SKM-1 treated with dmso at 0.1 percent for 144 hours (cell line): ENCODE measurements around the gene TMEM44.

Source experiments
- DNase-seq: peaks from one replicate; lab custom pipeline; 2025; ENCODE audit not compliant: unreplicated experiment; lab: John Stamatoyannopoulos, UW

Gene TMEM44, protein sequence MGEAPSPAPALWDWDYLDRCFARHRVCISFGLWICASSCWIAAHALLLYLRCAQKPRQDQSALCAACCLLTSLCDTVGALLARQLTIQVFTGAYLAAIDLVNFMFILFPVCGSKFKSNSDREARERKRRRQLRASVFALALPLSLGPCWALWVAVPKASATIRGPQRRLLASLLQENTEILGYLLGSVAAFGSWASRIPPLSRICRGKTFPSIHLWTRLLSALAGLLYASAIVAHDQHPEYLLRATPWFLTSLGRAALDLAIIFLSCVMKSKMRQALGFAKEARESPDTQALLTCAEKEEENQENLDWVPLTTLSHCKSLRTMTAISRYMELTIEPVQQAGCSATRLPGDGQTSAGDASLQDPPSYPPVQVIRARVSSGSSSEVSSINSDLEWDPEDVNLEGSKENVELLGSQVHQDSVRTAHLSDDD

GRCh38 chr3:194633349-194634004, at the start of gene TMEM44:
Gene TMEM44, minus strand, starts transcription at chr3:194633419. Its CDS starts 204 bp downstream, at chr3:194633215.
- DNase-seq: peak; percentile 82

- peak; percentile 81 for DNase-seq
These were observed 49.6 kb upstream of the TMEM44 start for GRCh38 chr3:194682694-194683310.

- no peak for DNase-seq
These were observed 49.0 kb upstream of the TMEM44 start for GRCh38 chr3:194682189-194682693.

- no peak for DNase-seq
These were observed 47.8 kb upstream of the TMEM44 start for GRCh38 chr3:194680888-194681615.

DNA sequence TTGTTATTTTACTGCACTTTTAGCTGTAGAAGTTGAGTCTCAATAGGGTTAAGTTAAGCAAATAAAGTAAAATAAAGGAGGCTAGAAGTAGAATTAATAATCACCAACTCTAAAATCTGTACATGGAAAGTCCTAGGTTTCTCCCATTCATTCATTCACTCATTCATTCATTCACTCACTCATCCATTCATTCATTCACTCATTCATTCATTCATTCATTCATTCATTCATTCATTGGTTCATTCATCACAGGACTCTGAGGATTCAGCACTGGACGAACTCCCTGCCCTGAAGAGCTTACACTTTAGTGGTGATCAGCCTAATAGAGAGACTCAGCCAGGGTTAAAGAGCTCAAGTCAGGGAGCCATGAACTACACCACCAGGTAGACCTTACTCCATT, 43.3 kb upstream of the TMEM44 start:
- DNase-seq: no peak

DNA sequence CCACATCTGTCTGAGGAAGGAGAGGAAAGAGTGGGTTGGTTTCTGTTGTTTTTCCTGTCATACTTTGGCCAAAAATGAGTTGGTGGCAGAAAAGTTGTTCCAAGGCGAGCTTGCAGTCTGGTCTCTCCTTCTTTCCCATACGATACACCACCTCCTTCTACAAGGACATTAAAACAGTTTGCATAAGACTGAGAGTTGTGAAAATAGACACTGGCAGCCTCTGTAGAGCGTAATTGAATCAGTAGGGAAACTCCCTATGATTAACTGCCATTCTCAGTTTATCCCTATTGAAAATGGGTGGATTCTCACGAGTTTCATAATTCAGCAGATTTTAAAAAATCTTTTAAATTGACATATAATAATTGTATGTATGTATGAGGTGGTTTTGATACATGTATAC, 42.5 kb upstream of the TMEM44 start:
- no peak for DNase-seq

DNA sequence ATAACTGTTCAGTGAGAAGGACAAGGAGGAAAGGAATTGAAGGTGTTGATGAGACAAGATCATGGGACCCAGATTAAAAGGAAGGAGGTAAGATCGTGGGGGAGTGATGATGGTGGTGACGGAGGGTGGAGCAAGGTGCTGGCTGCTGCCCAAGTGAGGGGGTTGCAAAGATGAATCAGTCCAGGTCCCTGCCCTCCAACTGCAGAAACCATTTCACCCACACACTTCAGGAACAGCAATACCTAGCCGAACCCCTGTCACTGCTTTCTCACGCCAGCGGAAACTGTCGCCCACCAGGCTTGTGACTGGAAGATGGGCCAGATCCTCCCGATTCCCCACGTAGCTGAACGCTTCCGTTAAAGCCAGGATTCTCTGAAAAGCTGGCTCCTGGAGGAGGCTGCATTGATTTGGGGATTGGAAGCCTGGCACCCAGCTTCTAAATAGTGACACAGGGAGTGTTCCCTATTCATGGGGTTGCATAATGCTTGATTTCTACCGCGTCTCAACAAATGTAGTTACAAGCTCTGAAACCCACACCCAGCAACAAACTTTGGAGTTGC, 41.9 kb upstream of the TMEM44 start:
- DNase-seq: no peak

- DNase-seq: no peak
These were observed 40.5 kb upstream of the TMEM44 start for GRCh38 chr3:194673761-194674160.

DNA sequence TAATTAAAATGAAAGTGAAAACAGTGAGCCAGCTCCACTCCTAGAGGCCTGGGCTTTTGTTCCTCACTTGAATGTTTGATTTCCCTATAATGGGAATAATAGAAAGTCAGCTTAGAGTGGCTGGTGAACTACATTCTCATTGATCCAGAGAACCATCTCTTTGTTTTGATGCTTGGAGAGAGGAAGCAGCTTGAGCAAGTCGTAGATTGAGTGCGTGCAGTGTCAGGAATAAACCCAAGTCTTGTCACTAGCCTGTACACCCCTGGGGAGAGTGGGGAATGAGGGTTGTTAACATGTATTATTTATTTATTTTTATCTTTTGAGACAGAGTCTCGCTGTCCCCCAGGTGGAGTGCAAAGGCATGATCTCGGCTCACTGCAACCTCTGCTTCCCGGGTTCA, 39.7 kb upstream of the TMEM44 start:
- DNase-seq: no peak

DNA sequence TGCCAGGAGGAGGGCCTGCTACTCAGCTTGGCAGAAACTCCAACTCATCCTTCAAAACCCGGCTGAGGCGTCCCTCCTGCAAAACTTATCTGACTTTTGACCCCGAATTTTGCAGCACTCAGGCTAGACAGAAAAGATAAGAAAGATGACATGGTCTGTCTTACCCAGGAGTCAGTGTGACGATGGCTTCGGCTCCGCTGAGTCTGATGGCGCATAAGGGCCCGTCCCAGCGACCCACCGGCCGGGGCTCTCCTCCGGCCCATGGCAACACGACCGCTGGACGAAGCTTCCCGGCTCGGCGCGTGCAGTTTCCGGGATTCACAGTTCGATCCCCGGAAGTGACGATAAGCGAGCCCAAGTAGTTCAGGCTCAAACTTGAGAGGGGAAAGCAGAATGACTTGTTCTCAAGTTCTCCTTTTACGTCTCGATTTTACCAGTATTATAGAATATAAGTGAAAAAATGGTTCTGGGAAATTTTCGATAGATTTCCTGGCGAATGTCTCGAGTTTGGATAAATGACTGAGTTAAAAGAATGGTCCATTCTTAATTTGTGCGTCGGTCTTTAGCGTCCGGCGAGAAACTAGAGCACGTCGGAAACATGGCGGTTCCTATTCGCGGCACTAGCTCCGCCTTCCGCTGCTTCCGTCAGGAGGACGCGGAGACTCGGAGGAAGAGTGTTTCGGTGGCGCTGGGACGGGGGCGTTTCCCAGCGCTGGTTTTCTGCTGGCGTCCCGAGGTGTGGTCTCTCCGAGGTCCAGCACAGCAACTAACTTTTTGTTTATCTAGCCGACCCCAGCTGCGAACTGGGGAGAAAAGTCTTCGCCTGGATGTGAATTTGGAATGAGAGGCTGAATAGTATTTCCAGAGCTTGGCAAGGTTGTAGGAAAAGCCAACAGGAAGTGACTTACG, 38.9 kb upstream of the TMEM44 start, which contains the start of gene LSG1:
LSG1 (minus strand) TSS at position 292 of the 909 bp plus-strand sequence; CDS start at position 263, 29 bp downstream.
- DNase-seq: peak; percentile 93

GRCh38 chr3:194671511-194671899, 38.3 kb upstream of the TMEM44 start:
- peak; percentile 46 for DNase-seq

DNA sequence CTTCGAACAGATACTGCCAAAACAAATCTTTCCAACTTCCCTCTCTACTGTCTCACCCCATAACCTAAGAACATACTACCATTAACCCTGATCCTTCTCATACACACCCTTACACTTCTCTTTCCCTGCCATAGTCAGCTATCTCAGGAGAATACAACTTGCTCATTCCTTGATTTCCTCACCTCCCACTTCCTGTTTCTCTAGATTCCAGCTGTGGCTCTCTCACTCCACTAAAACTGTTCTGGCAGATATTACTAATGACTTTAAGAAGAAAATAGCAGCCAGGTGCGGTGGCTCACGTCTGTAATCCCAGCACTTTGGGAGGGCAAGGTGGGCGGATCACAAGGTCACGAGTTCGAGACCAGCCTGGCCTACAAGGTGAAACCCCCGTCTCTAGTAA, 34.1 kb upstream of the TMEM44 start:
- no peak for DNase-seq

GRCh38 chr3:194664857-194665256, 31.6 kb upstream of the TMEM44 start:
- no peak for DNase-seq

GRCh38 chr3:194661946-194662345, 28.7 kb upstream of the TMEM44 start:
- no peak for DNase-seq

GRCh38 chr3:194661374-194661773, 28.2 kb upstream of the TMEM44 start:
- no peak for DNase-seq

GRCh38 chr3:194659778-194660177, 26.6 kb upstream of the TMEM44 start:
- DNase-seq: no peak

DNA sequence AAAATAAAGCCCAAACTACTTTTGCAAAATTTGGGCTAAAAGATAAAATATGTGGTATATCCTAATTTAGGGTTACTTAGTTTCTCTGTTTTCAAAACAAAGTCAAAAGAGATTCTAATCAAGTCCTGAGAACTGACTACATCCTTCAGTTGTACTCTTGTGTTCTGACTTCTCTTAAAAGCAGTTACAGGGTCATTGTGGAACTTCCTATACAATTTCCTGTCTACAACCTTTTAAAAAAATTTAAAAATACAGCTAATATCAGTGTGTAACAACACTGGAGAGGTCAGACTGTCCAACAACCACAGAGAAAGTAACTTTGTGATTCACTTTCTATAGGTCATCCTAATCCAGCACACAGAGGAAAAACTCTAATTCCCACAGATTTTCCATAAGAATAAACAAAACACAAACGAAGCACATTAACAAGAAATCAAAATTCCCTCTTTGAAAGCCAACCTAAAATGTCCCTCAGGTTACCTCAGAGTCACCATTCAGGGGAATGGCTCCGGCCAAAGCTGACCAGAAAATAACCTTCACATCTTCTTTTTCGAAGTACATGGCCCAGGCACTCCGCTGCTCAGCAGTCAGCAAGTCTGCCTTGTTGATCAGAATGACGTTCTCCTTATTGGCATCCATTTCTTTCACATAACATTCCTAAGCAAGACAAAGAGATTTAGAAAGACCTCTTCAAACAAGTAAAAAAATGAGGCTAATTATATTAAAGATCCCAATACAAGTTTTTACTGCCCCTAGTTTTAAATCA, 25.4 kb upstream of the TMEM44 start:
- DNase-seq: no peak

DNA sequence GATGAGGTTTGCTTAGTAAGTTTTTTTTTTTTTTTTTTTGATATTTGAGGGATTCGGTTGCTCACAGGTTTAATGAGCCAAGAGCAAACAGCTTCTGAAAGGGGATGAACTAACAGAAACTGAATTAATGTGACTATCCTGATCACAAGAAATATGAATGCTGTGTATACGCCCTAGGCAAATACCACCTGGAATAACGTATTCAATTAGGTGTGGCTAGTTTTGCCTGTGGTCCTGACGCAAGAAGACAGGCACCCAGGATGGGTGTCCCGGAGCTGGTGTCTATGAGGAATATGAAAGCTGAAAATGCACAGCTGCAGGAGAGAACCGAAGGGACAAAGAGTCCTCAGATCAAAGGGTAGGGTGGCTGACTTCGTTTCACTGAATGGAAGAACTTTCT, 24.2 kb upstream of the TMEM44 start:
- no peak for DNase-seq

DNA sequence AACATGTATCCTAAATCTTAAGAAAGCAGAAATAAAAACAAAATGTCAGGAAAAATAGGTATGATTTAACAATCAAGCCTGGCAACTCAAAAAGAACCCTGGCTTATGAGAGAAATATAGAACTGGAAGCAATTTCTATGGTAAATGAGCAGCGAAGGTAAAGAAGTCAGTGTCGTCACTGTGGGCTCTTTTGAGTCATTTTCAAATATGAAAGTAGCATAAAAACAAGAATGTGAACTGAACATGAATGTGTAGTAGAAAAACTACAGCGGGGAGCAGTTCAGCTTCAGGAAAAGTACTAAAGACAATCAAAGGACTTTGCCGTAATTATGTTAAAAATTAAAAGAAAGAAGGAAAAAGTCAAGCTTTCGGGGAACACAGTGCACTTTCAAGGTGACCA, 21.2 kb upstream of the TMEM44 start:
- DNase-seq: no peak
